RWPE2 (cell line): Measurements from ENCODE around the gene UBE3D.
A peak's percentile ranks its signal among the peaks of the same experiment; 100 is the strongest.

Source experiments
- ATAC-seq: fragments of 200-7000 bp; cut with Tn5 transposase; 3 replicates; pipeline ENCODE4 v1.9.1; 2021; ENCODE audit warnings: low read depth
- DNase-seq: peaks from one replicate; pipeline ENCODE4 v3.0.0-alpha.2; 2020; ENCODE audit warnings: low spot score
- H3K27ac ChIP-seq: fragments of 450-650 bp; 2 replicates; pipeline ENCODE4 v1.5.1; 2017; ENCODE audit warnings: mild to moderate bottlenecking; ENCODE audit not compliant: poor library complexity, severe bottlenecking
- H3K27me3 ChIP-seq: fragments of 250-450 bp; sonication (Bioruptor Pico); 2 replicates; pipeline ENCODE4 v1.5.1; 2021; ENCODE audit warnings: mild to moderate bottlenecking, moderate library complexity; ENCODE audit not compliant: insufficient read depth, poor library complexity, severe bottlenecking
- H3K36me3 ChIP-seq: fragments of 250-450 bp; sonication (Bioruptor Pico); 2 replicates; pipeline ENCODE4 v1.5.1; 2020; ENCODE audit warnings: low read depth, mild to moderate bottlenecking, moderate library complexity
- H3K4me1 ChIP-seq: fragments of 250-450 bp; sonication (Bioruptor Pico); 2 replicates; pipeline ENCODE4 v1.5.1; 2021; ENCODE audit warnings: mild to moderate bottlenecking, moderate library complexity; ENCODE audit not compliant: insufficient read depth, poor library complexity, severe bottlenecking
- H3K4me3 ChIP-seq: fragments of 250-450 bp; sonication (Bioruptor Pico); 2 replicates; pipeline ENCODE4 v1.5.1; 2021; ENCODE audit warnings: mild to moderate bottlenecking, moderate library complexity; ENCODE audit not compliant: severe bottlenecking
- H3K9me3 ChIP-seq: fragments of 250-450 bp; sonication (Bioruptor Pico); 2 replicates; pipeline ENCODE4 v1.5.1; 2021; ENCODE audit warnings: mild to moderate bottlenecking, moderate library complexity; ENCODE audit not compliant: severe bottlenecking
- TF ChIP-seq, protein P1 (sequence below): fragments of 450-650 bp; IDR thresholded peaks from one replicate; pipeline ENCODE4 v1.5.1; 2017; ENCODE audit warnings: mild to moderate bottlenecking, moderate library complexity; ENCODE audit not compliant: poor library complexity, severe bottlenecking

Gene UBE3D

DNA sequence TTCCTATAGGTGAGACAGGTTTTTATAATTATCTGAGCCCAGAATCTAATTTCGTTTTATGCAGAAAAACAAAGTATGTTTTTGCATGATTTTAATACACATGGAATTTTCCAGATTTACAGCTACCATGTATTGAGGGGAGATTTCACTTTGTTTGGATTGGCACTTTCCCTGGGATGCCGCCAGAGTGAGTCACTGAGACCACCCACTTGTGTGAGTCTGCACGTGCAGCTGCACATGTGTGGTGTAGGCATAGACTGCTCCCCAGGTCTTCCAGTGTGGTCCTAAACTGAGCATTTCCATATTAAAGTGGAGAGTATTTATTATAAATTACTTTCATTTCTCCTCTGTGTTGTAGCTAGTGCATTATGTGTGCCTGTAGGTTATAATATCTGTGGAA is 186.8 kb downstream of the UBE3D start:
- H3K4me1 ChIP-seq = peaks cover 18% of the 10 kb centered on the region
- no peak for DNase-seq
- H3K27ac ChIP-seq = no peak overlapping the region
- H3K36me3 ChIP-seq = no peaks in the 10 kb centered on the region
- ATAC-seq = no peak
- no peak overlapping the region for H3K4me3 ChIP-seq
- TF ChIP-seq, protein P1, sequence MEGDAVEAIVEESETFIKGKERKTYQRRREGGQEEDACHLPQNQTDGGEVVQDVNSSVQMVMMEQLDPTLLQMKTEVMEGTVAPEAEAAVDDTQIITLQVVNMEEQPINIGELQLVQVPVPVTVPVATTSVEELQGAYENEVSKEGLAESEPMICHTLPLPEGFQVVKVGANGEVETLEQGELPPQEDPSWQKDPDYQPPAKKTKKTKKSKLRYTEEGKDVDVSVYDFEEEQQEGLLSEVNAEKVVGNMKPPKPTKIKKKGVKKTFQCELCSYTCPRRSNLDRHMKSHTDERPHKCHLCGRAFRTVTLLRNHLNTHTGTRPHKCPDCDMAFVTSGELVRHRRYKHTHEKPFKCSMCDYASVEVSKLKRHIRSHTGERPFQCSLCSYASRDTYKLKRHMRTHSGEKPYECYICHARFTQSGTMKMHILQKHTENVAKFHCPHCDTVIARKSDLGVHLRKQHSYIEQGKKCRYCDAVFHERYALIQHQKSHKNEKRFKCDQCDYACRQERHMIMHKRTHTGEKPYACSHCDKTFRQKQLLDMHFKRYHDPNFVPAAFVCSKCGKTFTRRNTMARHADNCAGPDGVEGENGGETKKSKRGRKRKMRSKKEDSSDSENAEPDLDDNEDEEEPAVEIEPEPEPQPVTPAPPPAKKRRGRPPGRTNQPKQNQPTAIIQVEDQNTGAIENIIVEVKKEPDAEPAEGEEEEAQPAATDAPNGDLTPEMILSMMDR = no peak
- no peaks in the 10 kb centered on the region for H3K27me3 ChIP-seq
- H3K9me3 ChIP-seq = no peaks in the 10 kb centered on the region

DNA sequence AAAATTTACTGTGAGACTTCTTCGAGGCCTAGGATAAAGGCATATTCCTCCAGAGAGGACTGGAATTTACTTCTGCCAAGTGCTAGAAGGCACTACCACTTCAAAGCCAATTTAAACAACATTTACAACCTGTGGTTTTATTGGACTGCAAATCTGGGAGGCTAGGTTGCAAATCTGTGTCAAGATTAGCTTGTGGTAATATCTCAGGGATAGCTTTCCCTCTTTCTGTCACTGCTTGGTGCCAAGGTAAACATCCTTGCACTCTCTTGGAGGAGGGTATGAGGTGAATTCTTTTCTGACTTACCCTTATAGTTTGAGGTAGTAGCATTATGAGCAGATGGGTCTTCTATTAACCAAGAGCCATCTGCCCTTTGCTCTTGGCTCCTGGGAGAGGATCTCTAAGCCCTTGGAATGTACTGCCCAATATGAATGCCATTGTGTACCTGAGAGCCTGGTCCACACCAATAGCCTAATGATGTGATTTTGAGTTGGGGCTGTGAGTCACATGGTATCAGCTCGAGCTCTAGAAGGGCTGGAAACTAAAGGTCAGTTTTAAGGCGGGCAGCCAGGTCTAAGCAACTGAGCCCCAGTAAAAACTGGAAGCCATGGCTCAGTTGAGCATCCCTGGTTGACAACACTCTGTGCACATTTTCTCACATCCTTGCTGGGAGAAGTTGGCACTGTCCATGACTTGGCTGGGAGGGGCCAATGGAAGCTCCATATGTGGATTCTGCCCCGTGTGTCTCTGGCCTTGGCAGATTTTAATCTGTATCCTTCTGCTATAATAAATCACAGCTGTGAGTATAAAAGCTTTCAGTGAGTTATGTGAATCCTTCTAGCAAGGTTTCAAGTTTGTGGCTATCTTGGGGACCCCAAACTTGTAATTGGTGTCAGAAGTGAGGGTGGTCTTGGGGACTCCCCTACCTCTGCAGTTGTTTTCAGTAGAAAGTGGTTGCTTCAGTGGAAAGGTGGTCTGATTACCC is 188.1 kb downstream of the UBE3D start:
- H3K27me3 ChIP-seq = no peaks in the 10 kb centered on the region
- no peak overlapping the region for H3K27ac ChIP-seq
- DNase-seq = no peak
- H3K4me3 ChIP-seq = no peak overlapping the region
- no peaks in the 10 kb centered on the region for H3K36me3 ChIP-seq
- no peaks in the 10 kb centered on the region for H3K9me3 ChIP-seq
- peak; percentile 40 for ATAC-seq
- TF ChIP-seq, protein P1 = no peak
- peaks cover 18% of the 10 kb centered on the region for H3K4me1 ChIP-seq

DNA sequence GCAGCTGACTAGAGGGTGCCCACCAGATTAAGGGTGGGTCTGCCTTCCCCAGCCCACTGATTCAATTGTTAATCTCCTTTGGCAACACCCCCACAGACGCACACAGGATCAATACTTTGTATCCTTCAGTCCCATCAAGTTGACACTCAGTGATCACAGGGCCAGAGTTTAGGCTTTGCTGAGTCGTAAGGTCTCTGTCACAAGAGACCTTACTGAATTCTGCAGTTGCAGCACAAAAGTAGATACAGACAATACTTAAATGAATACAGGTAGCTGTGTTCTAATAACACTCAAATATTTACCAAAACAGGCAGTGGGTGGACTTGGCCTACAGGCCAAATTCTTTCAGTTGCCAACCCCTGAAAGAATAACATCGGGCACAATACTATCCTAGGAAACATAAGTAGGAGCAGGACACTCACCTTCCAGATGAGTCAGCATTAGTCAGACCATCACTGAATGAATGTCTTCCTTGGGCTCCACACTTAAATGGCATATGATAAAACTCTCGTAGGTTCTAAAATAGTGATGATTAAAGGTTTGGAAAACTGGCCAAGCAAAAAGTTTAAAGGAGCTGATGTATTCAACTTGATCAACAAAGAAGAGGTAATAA is 190.0 kb downstream of the UBE3D start:
- Histone ChIP-seq H3K9me3 (no peaks in the 10 kb centered on the region), H3K36me3 (no peaks in the 10 kb centered on the region), H3K4me1 (peaks cover 18% of the 10 kb centered on the region), H3K27ac (peak overlapping the region; percentile 45), H3K27me3 (no peaks in the 10 kb centered on the region), H3K4me3 (no peak overlapping the region)
- TF ChIP-seq, protein P1 = no peak
- ATAC-seq (peak; percentile 97), DNase-seq (no peak)

DNA sequence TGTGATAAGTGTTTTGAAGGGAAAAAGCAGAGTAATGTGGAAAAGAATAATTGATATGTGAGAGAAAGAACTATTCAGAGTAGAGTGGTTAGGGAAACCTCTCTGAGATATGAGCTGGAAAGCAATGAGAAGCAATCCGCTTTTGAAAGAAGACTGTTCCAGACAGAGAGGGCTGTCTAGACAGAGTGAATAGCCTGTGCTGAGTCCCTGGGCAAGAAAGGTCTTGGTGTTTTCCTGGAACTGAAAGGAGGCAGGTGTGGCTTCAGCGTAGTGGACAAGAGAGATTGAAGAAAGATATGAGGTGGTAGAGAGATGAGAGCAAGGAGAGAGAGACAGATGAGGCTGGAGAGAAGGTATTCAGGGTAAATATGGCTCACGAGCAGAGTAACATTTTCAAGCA is 190.8 kb downstream of the UBE3D start:
- no peak overlapping the region for H3K4me3 ChIP-seq
- DNase-seq (no peak), ATAC-seq (no peak)
- peak overlapping the region; percentile 45 for H3K27ac ChIP-seq
- H3K27me3 ChIP-seq = no peaks in the 10 kb centered on the region
- no peaks in the 10 kb centered on the region for H3K9me3 ChIP-seq
- peaks cover 18% of the 10 kb centered on the region for H3K4me1 ChIP-seq
- TF ChIP-seq, protein P1 = no peak
- no peaks in the 10 kb centered on the region for H3K36me3 ChIP-seq
